PC-9 (cell line): Measurements from ENCODE around the gene AQP2. TPM values are rescaled to one million over a fixed set of nuclear protein-coding genes. Genes with fewer than 3 reads are reported as not detected.

ENCODE experiments used
- BruUV-seq: library from RNA; stranded (reverse); fragments of 400-500 nt; replicated peaks from 2 replicates; lab custom pipeline; 2021; lab: Mats Ljungman, UMichigan
- CTCF ChIA-PET: fragments of 300-600 bp; sonication (Branson Sonifier 250); formaldehyde crosslinking; loops from one replicate; lab custom pipeline; 2022; ENCODE audit warnings: antibody characterized with exemption; lab: Charles Lee
- POLR2A ChIA-PET: fragments of 300-600 bp; sonication (Branson Sonifier 250); formaldehyde crosslinking; loops from one replicate; lab custom pipeline; 2022; ENCODE audit warnings: antibody characterized with exemption; ENCODE audit not compliant: unreplicated experiment; lab: Charles Lee
- DNase-seq, 2 experiments: peaks; one replicate each; pipeline versions ENCODE4 v3.0.0 to v3.0.0-alpha.2; 2015 to 2022; ENCODE audit warnings: mixed read lengths in 1 of 2
- H2AFZ ChIP-seq: fragments of 200-600 bp; sonication (generic); 2 replicates; pipeline ENCODE4 v1.8.1; 2017; ENCODE audit warnings: antibody characterized with exemption
- H3F3A ChIP-seq: fragments of 200-600 bp; sonication (generic); 2 replicates; pipeline ENCODE4 v1.8.1; 2017; ENCODE audit warnings: antibody characterized with exemption, mild to moderate bottlenecking, low read depth; ENCODE audit not compliant: insufficient read depth
- H3K27ac ChIP-seq: fragments of 200-600 bp; sonication (generic); 2 replicates; pipeline ENCODE4 v1.6.1; 2016; ENCODE audit warnings: mixed run types
- H3K27me3 ChIP-seq: fragments of 200-600 bp; sonication (generic); 2 replicates; pipeline ENCODE4 v1.6.1; 2016; ENCODE audit warnings: low read depth, mixed run types; ENCODE audit not compliant: insufficient read depth
- H3K36me3 ChIP-seq: fragments of 200-600 bp; sonication (generic); 2 replicates; pipeline ENCODE4 v1.6.1; 2016; ENCODE audit warnings: low read depth, mixed run types
- H3K4me1 ChIP-seq: fragments of 200-600 bp; sonication (generic); replicated peaks from 2 replicates; pipeline ENCODE4 v1.6.1; 2016; ENCODE audit warnings: mixed run types; ENCODE audit not compliant: insufficient read depth
- H3K4me2 ChIP-seq: fragments of 200-600 bp; sonication (generic); 2 replicates; pipeline ENCODE4 v1.6.1; 2017; ENCODE audit warnings: mixed run types
- H3K4me3 ChIP-seq: fragments of 200-600 bp; sonication (generic); 2 replicates; pipeline ENCODE4 v1.6.1; 2016; ENCODE audit warnings: mixed run types
- H3K79me2 ChIP-seq: fragments of 200-600 bp; sonication (generic); 2 replicates; pipeline ENCODE4 v1.6.1; 2017; ENCODE audit warnings: low read depth, mixed run types
- H3K9me2 ChIP-seq: fragments of 200-600 bp; sonication (generic); 2 replicates; pipeline ENCODE4 v1.8.1; 2017; ENCODE audit warnings: mild to moderate bottlenecking; ENCODE audit not compliant: insufficient read depth
- H3K9me3 ChIP-seq: fragments of 200-600 bp; sonication (generic); 2 replicates; pipeline ENCODE4 v1.8.1; 2016; ENCODE audit warnings: low read depth; ENCODE audit not compliant: insufficient read depth
- H4K20me1 ChIP-seq: fragments of 200-600 bp; sonication (generic); 2 replicates; pipeline ENCODE4 v1.8.1; 2017; ENCODE audit not compliant: insufficient read depth
- EZH2 ChIP-seq: fragments of 200-600 bp; sonication (generic); IDR thresholded peaks from 2 replicates; pipeline ENCODE4 v1.8.0; 2017; ENCODE audit warnings: antibody characterized with exemption, low read depth
- intact Hi-C: fragments of 100-400 bp; cut with micrococcal nuclease; formaldehyde crosslinking; loops from one replicate; pipeline ENCODE4 v1.10.0; 2022; ENCODE audit not compliant: unreplicated experiment
- total RNA-seq: library from RNA; stranded (reverse); gene quantifications from 2 replicates; pipeline ENCODE4 v1.2.3, GENCODE V29; 2021
- TF ChIP-seq, protein P1 (sequence below): fragments of 200-600 bp; sonication (generic); conservative IDR thresholded peaks from 2 replicates; pipeline ENCODE4 v1.6.1; 2017; ENCODE audit warnings: mixed run types, antibody characterized with exemption, mild to moderate bottlenecking, moderate library complexity

Gene AQP2
- total RNA-seq, 1 experiment from 2014 or later, result not detected

DNA sequence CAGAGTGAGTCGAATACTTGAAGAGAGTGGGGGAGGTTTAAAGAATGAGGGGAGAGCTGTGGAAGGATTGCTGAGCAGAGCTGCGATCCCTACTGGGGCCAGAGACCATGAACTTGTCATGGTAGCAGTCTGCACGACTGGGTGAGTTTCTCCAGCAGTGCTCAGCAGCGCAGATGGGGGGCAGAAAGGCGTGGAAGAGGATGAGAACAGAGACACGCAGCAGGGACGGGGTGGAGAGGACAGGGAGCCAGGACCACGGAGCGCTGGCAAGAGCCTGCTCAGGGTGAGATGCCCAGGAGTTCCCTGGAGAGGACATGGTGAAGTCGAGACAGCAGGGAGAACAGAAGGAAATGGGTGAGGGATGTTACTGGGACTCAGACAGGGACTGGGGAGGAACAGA, 20.1 kb downstream of the AQP2 start:
- H2AFZ ChIP-seq, result no peak overlapping the region
- CTCF ChIA-PET, result no interaction called here

GRCh38 chr12:49971141-49971540, 20.6 kb downstream of the AQP2 start:
- BruUV-seq, result no TSS peak
- POLR2A ChIA-PET, result no interaction called here
- H3F3A ChIP-seq, result no peaks in the 10 kb centered on the region

More for the DNA sequence above, 20.1 kb downstream of the AQP2 start:
- Histone ChIP-seq H3K4me3 (no peak overlapping the region), H3K36me3 (no peaks in the 10 kb centered on the region), H3K4me2 (no peak overlapping the region), H3K9me2 (no peaks in the 10 kb centered on the region), H3K27me3 (peaks cover 23% of the 10 kb centered on the region), H3K79me2 (no peaks in the 10 kb centered on the region), H3K4me1 (peaks cover 14% of the 10 kb centered on the region), H3K9me3 (no peaks in the 10 kb centered on the region), H3K27ac (no peak overlapping the region), H3F3A (no peaks in the 10 kb centered on the region), H4K20me1 (no peaks in the 10 kb centered on the region)
- intact Hi-C loops, result no loop called here
- TF ChIP-seq EZH2, result no peak
- TF ChIP-seq, protein P1, sequence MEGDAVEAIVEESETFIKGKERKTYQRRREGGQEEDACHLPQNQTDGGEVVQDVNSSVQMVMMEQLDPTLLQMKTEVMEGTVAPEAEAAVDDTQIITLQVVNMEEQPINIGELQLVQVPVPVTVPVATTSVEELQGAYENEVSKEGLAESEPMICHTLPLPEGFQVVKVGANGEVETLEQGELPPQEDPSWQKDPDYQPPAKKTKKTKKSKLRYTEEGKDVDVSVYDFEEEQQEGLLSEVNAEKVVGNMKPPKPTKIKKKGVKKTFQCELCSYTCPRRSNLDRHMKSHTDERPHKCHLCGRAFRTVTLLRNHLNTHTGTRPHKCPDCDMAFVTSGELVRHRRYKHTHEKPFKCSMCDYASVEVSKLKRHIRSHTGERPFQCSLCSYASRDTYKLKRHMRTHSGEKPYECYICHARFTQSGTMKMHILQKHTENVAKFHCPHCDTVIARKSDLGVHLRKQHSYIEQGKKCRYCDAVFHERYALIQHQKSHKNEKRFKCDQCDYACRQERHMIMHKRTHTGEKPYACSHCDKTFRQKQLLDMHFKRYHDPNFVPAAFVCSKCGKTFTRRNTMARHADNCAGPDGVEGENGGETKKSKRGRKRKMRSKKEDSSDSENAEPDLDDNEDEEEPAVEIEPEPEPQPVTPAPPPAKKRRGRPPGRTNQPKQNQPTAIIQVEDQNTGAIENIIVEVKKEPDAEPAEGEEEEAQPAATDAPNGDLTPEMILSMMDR, result no peak
- no peak for DNase-seq
- no TSS peak for BruUV-seq
- POLR2A ChIA-PET, result no interaction called here

DNA sequence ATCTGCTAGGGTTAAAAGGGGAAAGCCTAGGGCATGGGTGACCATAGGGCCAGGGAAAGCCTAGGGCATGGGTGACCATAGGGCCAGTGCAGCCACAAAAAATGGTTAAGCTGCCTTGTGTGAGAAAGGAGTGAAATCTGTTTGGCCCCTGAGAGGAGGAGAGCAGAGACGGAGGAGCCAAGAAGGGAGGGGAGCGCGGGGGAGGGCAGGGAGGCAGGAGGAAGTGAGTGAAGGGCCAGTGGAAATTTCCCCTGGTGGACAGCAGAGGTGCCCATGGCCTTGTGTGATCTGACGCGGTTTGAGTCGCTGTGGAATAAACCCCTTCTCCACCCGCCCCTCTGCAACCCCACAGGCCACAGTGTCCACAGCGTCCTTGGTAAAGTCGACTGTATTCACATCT, 21.6 kb downstream of the AQP2 start:
- H3K9me3 ChIP-seq, result no peaks in the 10 kb centered on the region

More at GRCh38 chr12:49971141-49971540, 20.6 kb downstream of the AQP2 start:
- H3K9me2 ChIP-seq, result no peaks in the 10 kb centered on the region
- TF ChIP-seq EZH2, result no peak
- TF ChIP-seq, protein P1, result no peak
- no peaks in the 10 kb centered on the region for H3K36me3 ChIP-seq
- H4K20me1 ChIP-seq, result no peaks in the 10 kb centered on the region
- intact Hi-C loops, result no loop called here
- no peak overlapping the region for H3K4me3 ChIP-seq
- no peak overlapping the region for H2AFZ ChIP-seq
- H3K27me3 ChIP-seq, result peaks cover 23% of the 10 kb centered on the region
- DNase-seq, result no peak
- H3K9me3 ChIP-seq, result no peaks in the 10 kb centered on the region
- no peak overlapping the region for H3K27ac ChIP-seq
- no peak overlapping the region for H3K4me2 ChIP-seq
- H3K79me2 ChIP-seq, result no peaks in the 10 kb centered on the region
- H3K4me1 ChIP-seq, result peaks cover 14% of the 10 kb centered on the region
- CTCF ChIA-PET, result no interaction called here

More for the DNA sequence above, 21.6 kb downstream of the AQP2 start:
- no TSS peak for BruUV-seq
- no peak overlapping the region for H2AFZ ChIP-seq
- peaks cover 23% of the 10 kb centered on the region for H3K27me3 ChIP-seq
- H3K27ac ChIP-seq, result no peak overlapping the region
- ChIA-PET POLR2A (no interaction called here), CTCF (no interaction called here)
- no peaks in the 10 kb centered on the region for H3K79me2 ChIP-seq
- DNase-seq, result no peak
- no peaks in the 10 kb centered on the region for H3K9me2 ChIP-seq
- intact Hi-C loops, result no loop called here
- 0 out of 2 replicates have a peak, but pooled peaks cover 5% of the 10 kb centered on the region for H3F3A ChIP-seq
- TF ChIP-seq, protein P1, result no peak
- no peak for TF ChIP-seq EZH2
- H3K4me3 ChIP-seq, result no peak overlapping the region
- no peaks in the 10 kb centered on the region for H4K20me1 ChIP-seq
- peaks cover 6% of the 10 kb centered on the region for H3K4me1 ChIP-seq
- H3K36me3 ChIP-seq, result no peaks in the 10 kb centered on the region
- no peak overlapping the region for H3K4me2 ChIP-seq
